ENCODE results near the gene ANKRD63.

The ANKRD63 gene

DNA sequence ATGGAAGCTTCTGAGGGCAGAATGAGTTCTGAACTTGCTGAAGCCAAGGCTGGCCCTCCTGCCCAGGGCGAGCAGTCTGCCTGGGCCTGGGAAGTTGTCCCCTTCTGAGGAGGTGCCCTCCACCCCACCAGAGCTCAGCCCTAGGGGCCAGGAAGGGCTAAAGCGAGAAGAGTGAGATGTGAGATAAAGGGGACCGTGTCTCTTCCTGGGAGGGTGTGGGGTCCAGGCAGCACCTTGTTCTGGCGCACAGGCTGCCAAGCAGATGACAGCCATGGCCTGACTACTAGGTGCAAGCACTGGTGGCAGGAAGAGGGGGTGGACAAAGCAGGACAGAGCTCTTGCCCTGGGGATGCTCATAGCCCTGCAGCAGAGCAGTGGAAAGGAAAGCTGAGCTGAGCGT is 40.3 kb downstream of the ANKRD63 start:
- DNase-seq (ENCODE audit: low read depth) = no peak

GRCh38 chr15:40242213-40242599 is 40.7 kb downstream of the ANKRD63 start:
- DNase-seq (ENCODE audit: low read depth) = no peak

DNA sequence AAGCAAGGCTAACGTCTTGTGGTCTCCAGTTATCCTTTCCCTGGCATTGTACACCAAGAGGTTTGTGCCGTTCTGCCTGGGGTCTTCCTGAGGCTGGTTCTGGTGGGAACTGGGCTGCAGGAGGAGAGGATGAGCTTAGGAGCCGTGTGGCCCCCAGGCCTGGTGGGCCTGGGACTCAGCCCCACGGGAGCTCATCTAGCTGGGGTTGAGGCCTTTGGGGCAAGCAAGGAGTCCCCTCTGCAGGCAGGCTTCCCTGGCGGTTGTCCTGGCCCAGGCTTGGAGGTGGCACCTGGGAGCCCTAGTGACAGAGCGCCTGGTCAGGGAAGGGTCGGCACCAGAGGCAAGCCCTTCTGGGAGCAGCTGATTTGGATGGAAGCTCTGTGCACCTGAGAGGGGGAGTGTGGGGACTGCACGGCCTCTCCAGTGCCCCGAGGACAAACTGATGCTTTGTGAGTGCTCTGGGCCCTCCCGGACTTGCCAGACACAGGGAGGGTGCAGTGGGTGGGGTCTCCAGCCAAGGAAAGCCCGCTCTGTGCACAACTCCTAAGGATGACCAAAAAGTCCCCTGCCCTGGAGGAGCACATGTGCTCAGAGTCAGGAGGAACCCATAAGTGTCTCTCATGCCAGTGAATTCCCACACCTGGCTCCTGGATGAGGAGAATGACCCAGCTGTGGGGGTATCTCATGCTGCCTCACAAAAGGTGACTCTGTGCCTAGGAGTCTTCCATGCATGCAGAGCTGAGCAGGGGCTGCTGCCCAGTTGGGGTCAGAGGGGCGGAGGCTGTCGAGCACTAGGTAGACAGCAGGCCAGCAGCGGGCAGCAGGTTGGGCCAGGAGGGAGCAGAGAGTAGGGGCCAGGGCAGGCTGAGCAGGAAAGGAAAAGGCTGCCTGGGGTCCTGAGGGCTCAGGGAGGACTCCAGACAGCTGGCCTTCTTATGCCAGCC is 41.3 kb downstream of the ANKRD63 start:
- no peak for DNase-seq (ENCODE audit: low read depth)

GRCh38 chr15:40240619-40241221 is 42.1 kb downstream of the ANKRD63 start:
- DNase-seq (ENCODE audit: low read depth) = no peak

GRCh38 chr15:40239693-40240618 is 42.9 kb downstream of the ANKRD63 start:
- DNase-seq (ENCODE audit: low read depth) = no peak

GRCh38 chr15:40239404-40239692 is 43.5 kb downstream of the ANKRD63 start:
- no peak for DNase-seq (ENCODE audit: low read depth)

GRCh38 chr15:40238532-40239403 is 44.1 kb downstream of the ANKRD63 start, which contains the start of gene PAK6:
TSS of gene PAK6 (plus strand) at chr15:40239063. CDS start at chr15:40264786, 25,723 bp downstream.
- DNase-seq (ENCODE audit: low read depth) = no peak

- no peak for DNase-seq (ENCODE audit: low read depth)
Measured at GRCh38 chr15:40235201-40235885, 47.5 kb downstream of the ANKRD63 start.

DNA sequence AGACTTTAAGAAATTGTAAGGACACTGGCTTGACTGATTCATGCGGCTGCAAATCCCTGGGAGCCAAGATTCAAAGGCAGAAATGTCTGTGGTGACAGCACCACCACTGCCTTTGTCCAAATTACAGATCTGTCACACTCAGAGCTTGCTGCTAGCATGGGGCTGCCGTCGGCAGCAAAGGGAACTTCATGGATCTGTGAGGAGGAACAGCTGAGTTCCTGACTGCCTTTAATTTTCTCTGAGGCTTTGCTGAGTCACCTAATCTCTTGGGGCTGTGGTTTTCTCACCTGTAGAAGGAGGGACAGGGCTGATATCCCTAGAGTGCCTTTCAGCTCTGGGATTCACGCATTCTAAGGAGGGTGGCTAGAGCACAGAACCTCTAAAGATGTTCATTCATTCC is 48.1 kb downstream of the ANKRD63 start:
- no peak for DNase-seq (ENCODE audit: low read depth)

- no peak for DNase-seq (ENCODE audit: low read depth)
Measured at GRCh38 chr15:40233727-40234577, 48.9 kb downstream of the ANKRD63 start.

DNA sequence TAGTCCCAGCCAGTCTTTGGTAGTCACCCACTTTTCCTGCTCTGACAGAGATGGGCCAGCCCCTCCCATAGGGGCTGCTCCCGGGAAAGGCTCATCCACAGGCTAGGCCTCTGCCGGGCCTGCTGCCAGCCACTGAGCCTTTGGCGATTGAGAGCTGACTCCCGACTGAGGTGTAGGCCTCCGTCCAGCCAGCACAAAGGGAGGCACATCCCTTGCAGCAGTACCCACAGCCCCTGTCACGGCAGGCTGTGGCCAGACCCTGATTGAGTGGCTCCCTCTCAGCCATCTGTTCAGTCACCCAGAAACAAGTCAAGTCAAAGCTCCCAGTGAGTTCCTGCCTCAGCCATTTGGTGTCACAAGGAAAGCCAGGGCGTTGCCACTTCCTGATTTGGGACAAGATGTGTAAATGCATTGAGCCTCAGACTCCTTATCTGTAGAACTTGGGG is 50.2 kb downstream of the ANKRD63 start:
- no peak for DNase-seq (ENCODE audit: low read depth)
